Neural cell (in vitro differentiated cells): ENCODE results near the gene GPR146. TPM values are rescaled to one million over a fixed set of nuclear protein-coding genes. Genes with fewer than 3 reads are reported as not detected.

Experiments
- H2AFZ ChIP-seq: fragments of 200-600, 300-800 bp; sonication (generic), shearing (Covaris generic); 2 replicates; pipeline ENCODE4 v1.6.0; 2014; ENCODE audit warnings: low read depth, mild to moderate bottlenecking, antibody characterized with exemption, low read length, moderate library complexity
- H3F3A ChIP-seq: fragments of 200-600 bp; shearing (Covaris generic); 2 replicates; pipeline ENCODE4 v1.6.1; 2016; ENCODE audit warnings: mild to moderate bottlenecking, moderate library complexity, mixed read lengths, antibody characterized with exemption, low read length; ENCODE audit not compliant: insufficient read depth, poor library complexity, severe bottlenecking
- H3K27ac ChIP-seq: fragments of 200-600, 300-800 bp; sonication (generic), shearing (Covaris generic); 2 replicates; pipeline ENCODE4 v1.5.1; 2014; ENCODE audit warnings: mild to moderate bottlenecking, low read length, moderate library complexity
- H3K27me3 ChIP-seq: fragments of 300-800, 200-600 bp; sonication (generic), shearing (Covaris generic); 2 replicates; pipeline ENCODE4 v1.6.0; 2014; ENCODE audit warnings: mild to moderate bottlenecking, low read depth, low read length, moderate library complexity; ENCODE audit not compliant: insufficient read depth
- H3K36me3 ChIP-seq: fragments of 300-800, 200-600 bp; sonication (generic), shearing (Covaris generic); 2 replicates; pipeline ENCODE4 v1.5.1; 2014; ENCODE audit warnings: mild to moderate bottlenecking, antibody characterized with exemption, low read length, moderate library complexity; ENCODE audit not compliant: insufficient read depth
- H3K4me2 ChIP-seq: fragments of 300-800, 200-600 bp; sonication (generic), shearing (Covaris generic); 2 replicates; pipeline ENCODE4 v1.6.0; 2014; ENCODE audit warnings: mild to moderate bottlenecking, low read length
- H3K4me3 ChIP-seq: fragments of 300-800, 200-600 bp; sonication (generic), shearing (Covaris generic); 2 replicates; pipeline ENCODE4 v1.5.1; 2014; ENCODE audit warnings: mild to moderate bottlenecking, low read length, moderate library complexity
- H3K79me2 ChIP-seq: fragments of 200-600 bp; shearing (Covaris generic); replicated peaks from 2 replicates; pipeline ENCODE4 v1.6.0; 2014; ENCODE audit warnings: mild to moderate bottlenecking, low read length, moderate library complexity; ENCODE audit not compliant: insufficient read depth
- H3K9ac ChIP-seq: fragments of 300-800, 200-600 bp; sonication (generic), shearing (Covaris generic); 2 replicates; pipeline ENCODE4 v1.6.1; 2016; ENCODE audit warnings: mild to moderate bottlenecking, low read length, mixed read lengths
- H3K9me2 ChIP-seq: fragments of 200-600 bp; shearing (Covaris generic); 2 replicates; pipeline ENCODE4 v1.6.1; 2016; ENCODE audit warnings: mild to moderate bottlenecking, low read length, mixed read lengths; ENCODE audit not compliant: insufficient read depth
- H3K9me3 ChIP-seq: fragments of 200-600, 300-800 bp; sonication (generic), shearing (Covaris generic); 2 replicates; pipeline ENCODE4 v1.6.1; 2016; ENCODE audit warnings: mild to moderate bottlenecking, mixed run types, low read length, moderate library complexity, mixed read lengths
- H4K20me1 ChIP-seq: fragments of 200-600 bp; shearing (Covaris generic); 2 replicates; pipeline ENCODE4 v1.6.1; 2016; ENCODE audit warnings: mild to moderate bottlenecking, mixed run types; ENCODE audit not compliant: insufficient read depth
- EP300 ChIP-seq: fragments of 450-650 bp; conservative IDR thresholded peaks from 2 replicates; pipeline ENCODE4 v1.6.1; 2014; ENCODE audit warnings: antibody characterized with exemption, mild to moderate bottlenecking, moderate library complexity; ENCODE audit not compliant: poor library complexity, severe bottlenecking
- EZH2 ChIP-seq: fragments of 200-600, 300-800 bp; shearing (Covaris generic), sonication (generic); IDR thresholded peaks from 2 replicates; pipeline ENCODE4 v1.6.1; 2014; ENCODE audit warnings: antibody characterized with exemption, low read length, borderline replicate concordance, mild to moderate bottlenecking; ENCODE audit not compliant: insufficient read depth, poor library complexity, severe bottlenecking
- MXI1 ChIP-seq: fragments of 450-650 bp; conservative IDR thresholded peaks from 2 replicates; pipeline ENCODE4 v1.6.1; 2014; ENCODE audit warnings: antibody characterized with exemption, mild to moderate bottlenecking; ENCODE audit not compliant: poor library complexity, severe bottlenecking
- POLR2AphosphoS5 ChIP-seq: IDR thresholded peaks from 2 replicates; pipeline ENCODE4 v1.6.1; 2012
- RAD21 ChIP-seq: fragments of 450-650 bp; conservative IDR thresholded peaks from 2 replicates; pipeline ENCODE4 v1.6.1; 2014; ENCODE audit warnings: antibody characterized with exemption, mild to moderate bottlenecking, moderate library complexity
- SMC3 ChIP-seq: fragments of 450-650 bp; conservative IDR thresholded peaks from 2 replicates; pipeline ENCODE4 v1.6.1; 2014; ENCODE audit warnings: antibody characterized with exemption, mild to moderate bottlenecking, moderate library complexity; ENCODE audit not compliant: poor library complexity
- TAF1 ChIP-seq: IDR thresholded peaks from 2 replicates; pipeline ENCODE4 v1.6.1; 2012; ENCODE audit warnings: low read depth
- polyA plus RNA-seq: library from polyadenylated mRNA; depleted of rRNA; stranded (reverse); fragments of >200 nt; gene quantifications from 2 replicates; pipeline ENCODE4 v1.2.3, GENCODE V29; 2014
- TF ChIP-seq, protein P1 (sequence below): fragments of 450-650 bp; IDR thresholded peaks from 2 replicates; pipeline ENCODE4 v1.5.1; 2014; ENCODE audit warnings: antibody characterized with exemption, mild to moderate bottlenecking, moderate library complexity; ENCODE audit not compliant: poor library complexity, severe bottlenecking
- TF ChIP-seq, protein P2 (sequence below): IDR thresholded peaks from 2 replicates; pipeline ENCODE4 v1.6.1; 2012; ENCODE audit warnings: borderline replicate concordance

GPR146 gene
- polyA plus RNA-seq, 1 donor from 2014 or later: not detected

DNA sequence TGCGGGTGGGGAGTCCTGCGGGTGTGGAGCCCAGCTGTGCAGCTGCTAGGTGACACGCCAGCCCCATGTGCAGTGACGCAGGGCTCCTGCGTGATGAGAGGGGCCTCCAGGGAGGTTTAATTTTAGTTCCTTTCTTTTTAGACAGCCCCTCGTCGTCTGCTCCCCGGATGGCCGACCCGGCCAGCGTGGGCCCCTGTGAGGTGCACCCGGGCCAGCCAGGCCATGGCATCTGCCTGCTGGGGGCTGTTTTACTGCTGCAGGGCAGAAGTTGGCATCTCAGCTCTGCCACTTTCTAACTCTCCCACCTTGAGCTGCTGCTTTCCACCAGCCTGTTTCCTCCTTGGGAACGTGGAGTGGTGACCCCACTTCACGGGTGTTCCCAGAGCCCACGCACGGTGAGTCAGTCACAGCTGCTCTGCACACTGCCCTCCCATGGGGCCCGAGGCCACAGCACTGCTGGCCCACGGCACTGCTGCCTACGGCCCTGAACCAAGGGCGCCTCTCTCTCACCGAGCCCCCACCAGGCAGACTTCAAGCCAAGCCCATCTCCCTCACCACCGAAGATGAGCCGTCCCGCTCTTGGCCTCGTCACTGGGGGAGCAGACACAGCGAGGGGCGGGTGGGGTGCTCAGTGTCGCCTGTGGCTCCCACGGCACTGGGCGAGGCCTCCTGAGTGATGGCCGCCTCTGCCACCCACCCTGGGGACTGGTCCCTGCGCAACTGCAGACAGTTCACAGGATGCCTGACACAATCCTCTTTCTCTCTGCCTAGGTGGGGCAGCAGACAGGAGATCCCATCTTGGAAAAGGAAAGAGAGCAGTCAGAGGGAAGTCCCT lies 40.1 kb upstream of the GPR146 start:
- H3K4me3 ChIP-seq: no peak overlapping the region
- no peaks in the 10 kb centered on the region for H3K79me2 ChIP-seq
- H3K36me3 ChIP-seq: peaks cover 7% of the 10 kb centered on the region
- no peak overlapping the region for H3K27ac ChIP-seq
- H2AFZ ChIP-seq: no peak overlapping the region
- H3K9me3 ChIP-seq: no peaks in the 10 kb centered on the region
- no peaks in the 10 kb centered on the region for H3F3A ChIP-seq
- H3K27me3 ChIP-seq: no peaks in the 10 kb centered on the region
- TF ChIP-seq EP300 (no peak), SMC3 (no peak), MXI1 (no peak), RAD21 (no peak), EZH2 (no peak), TAF1 (no peak), POLR2AphosphoS5 (no peak)
- TF ChIP-seq, protein P1, sequence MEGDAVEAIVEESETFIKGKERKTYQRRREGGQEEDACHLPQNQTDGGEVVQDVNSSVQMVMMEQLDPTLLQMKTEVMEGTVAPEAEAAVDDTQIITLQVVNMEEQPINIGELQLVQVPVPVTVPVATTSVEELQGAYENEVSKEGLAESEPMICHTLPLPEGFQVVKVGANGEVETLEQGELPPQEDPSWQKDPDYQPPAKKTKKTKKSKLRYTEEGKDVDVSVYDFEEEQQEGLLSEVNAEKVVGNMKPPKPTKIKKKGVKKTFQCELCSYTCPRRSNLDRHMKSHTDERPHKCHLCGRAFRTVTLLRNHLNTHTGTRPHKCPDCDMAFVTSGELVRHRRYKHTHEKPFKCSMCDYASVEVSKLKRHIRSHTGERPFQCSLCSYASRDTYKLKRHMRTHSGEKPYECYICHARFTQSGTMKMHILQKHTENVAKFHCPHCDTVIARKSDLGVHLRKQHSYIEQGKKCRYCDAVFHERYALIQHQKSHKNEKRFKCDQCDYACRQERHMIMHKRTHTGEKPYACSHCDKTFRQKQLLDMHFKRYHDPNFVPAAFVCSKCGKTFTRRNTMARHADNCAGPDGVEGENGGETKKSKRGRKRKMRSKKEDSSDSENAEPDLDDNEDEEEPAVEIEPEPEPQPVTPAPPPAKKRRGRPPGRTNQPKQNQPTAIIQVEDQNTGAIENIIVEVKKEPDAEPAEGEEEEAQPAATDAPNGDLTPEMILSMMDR: no peak
- TF ChIP-seq, protein P2, sequence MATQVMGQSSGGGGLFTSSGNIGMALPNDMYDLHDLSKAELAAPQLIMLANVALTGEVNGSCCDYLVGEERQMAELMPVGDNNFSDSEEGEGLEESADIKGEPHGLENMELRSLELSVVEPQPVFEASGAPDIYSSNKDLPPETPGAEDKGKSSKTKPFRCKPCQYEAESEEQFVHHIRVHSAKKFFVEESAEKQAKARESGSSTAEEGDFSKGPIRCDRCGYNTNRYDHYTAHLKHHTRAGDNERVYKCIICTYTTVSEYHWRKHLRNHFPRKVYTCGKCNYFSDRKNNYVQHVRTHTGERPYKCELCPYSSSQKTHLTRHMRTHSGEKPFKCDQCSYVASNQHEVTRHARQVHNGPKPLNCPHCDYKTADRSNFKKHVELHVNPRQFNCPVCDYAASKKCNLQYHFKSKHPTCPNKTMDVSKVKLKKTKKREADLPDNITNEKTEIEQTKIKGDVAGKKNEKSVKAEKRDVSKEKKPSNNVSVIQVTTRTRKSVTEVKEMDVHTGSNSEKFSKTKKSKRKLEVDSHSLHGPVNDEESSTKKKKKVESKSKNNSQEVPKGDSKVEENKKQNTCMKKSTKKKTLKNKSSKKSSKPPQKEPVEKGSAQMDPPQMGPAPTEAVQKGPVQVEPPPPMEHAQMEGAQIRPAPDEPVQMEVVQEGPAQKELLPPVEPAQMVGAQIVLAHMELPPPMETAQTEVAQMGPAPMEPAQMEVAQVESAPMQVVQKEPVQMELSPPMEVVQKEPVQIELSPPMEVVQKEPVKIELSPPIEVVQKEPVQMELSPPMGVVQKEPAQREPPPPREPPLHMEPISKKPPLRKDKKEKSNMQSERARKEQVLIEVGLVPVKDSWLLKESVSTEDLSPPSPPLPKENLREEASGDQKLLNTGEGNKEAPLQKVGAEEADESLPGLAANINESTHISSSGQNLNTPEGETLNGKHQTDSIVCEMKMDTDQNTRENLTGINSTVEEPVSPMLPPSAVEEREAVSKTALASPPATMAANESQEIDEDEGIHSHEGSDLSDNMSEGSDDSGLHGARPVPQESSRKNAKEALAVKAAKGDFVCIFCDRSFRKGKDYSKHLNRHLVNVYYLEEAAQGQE: no peak
- H3K4me2 ChIP-seq: no peak overlapping the region
- no peak overlapping the region for H3K9ac ChIP-seq
- H4K20me1 ChIP-seq: no peaks in the 10 kb centered on the region
- no peaks in the 10 kb centered on the region for H3K9me2 ChIP-seq

DNA sequence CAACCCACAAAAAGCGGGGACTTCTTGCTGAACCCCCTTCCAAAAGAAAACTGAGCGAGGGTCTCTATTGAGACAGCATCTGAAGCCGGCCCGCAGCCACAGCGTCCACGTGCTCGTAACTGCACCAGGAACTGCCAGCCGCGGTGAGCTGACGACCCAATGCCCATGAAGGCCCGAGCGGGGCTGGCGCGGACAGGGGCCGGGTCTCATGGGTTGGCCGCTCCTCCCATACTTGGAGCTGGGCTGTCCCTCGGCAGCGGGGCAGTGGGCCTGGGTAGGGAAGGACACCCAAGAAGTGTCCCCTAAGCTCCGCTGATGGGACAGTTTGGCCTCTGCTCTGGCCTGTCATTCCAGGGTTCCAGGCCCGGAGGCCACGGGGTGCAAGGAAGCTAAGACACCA lies 39.0 kb upstream of the GPR146 start:
- Histone ChIP-seq H3F3A (no peaks in the 10 kb centered on the region), H3K79me2 (no peaks in the 10 kb centered on the region), H3K27ac (no peak overlapping the region), H3K27me3 (no peaks in the 10 kb centered on the region), H3K9ac (no peak overlapping the region), H2AFZ (no peak overlapping the region), H3K9me3 (no peaks in the 10 kb centered on the region), H3K4me3 (no peak overlapping the region), H3K4me2 (no peak overlapping the region), H3K36me3 (peaks cover 11% of the 10 kb centered on the region), H3K9me2 (no peaks in the 10 kb centered on the region), H4K20me1 (no peaks in the 10 kb centered on the region)
- TF ChIP-seq RAD21 (no peak), MXI1 (no peak), TAF1 (no peak), SMC3 (no peak), EP300 (no peak), POLR2AphosphoS5 (no peak), EZH2 (no peak)
- TF ChIP-seq, protein P1: no peak
- TF ChIP-seq, protein P2: no peak
